Liver (tissue), 3 donors: ENCODE data around the gene HPDL.
A peak's percentile ranks its signal among the peaks of the same experiment; 100 is the strongest.

ENCODE experiments used
- CTCF ChIP-seq: fragments of 150-350 bp; IDR thresholded peaks from 2 replicates; pipeline ENCODE4 v1.5.1; 2017; ENCODE audit warnings: improper control_type of control experiment, low read depth, low read length; ENCODE audit not compliant: missing input control
- EGR1 ChIP-seq, 2 donors: IDR thresholded peaks; 2 replicates each; pipeline ENCODE4 v1.6.1; 2016 to 2018; ENCODE audit warnings: antibody characterized with exemption in 2 of 2, low read depth in 2 of 2
- JUND ChIP-seq, 2 donors: IDR thresholded peaks; 2 replicates each; pipeline ENCODE4 v1.6.1; 2016; ENCODE audit warnings: antibody characterized with exemption in 2 of 2
- MAX ChIP-seq: IDR thresholded peaks from 2 replicates; pipeline ENCODE4 v1.6.1; 2016; ENCODE audit warnings: antibody characterized with exemption
- RAD21 ChIP-seq, 2 donors: IDR thresholded peaks; 2 replicates each; pipeline ENCODE4 v1.6.1; 2016; ENCODE audit warnings: antibody characterized with exemption in 2 of 2, mild to moderate bottlenecking in 2 of 2
- SP1 ChIP-seq: IDR thresholded peaks from 2 replicates; pipeline ENCODE4 v1.6.1; 2018; ENCODE audit warnings: antibody characterized with exemption, mild to moderate bottlenecking
- TAF1 ChIP-seq: conservative IDR thresholded peaks from 2 replicates; pipeline ENCODE4 v1.6.1; 2016; ENCODE audit warnings: antibody characterized with exemption, mild to moderate bottlenecking
- YY1 ChIP-seq: IDR thresholded peaks from 2 replicates; pipeline ENCODE4 v1.6.1; 2016; ENCODE audit warnings: antibody characterized with exemption, mild to moderate bottlenecking
- ZBTB33 ChIP-seq: IDR thresholded peaks from 2 replicates; pipeline ENCODE4 v1.6.1; 2016; ENCODE audit warnings: antibody characterized with exemption
- donor health status: healthy.
- donor health status: healthy.

GRCh38 chr1:45299981-45300668, 26.6 kb upstream of the HPDL start:
- TF ChIP-seq CTCF, result peak; percentile 72
- no peak for TF ChIP-seq EGR1 (IDR thresholded peaks at IDR 0.05; ENCODE audit: low read depth in 2 of 2)
- no peak for TF ChIP-seq TAF1
- no peak for TF ChIP-seq ZBTB33
- peak; percentile 93 to 95 for TF ChIP-seq RAD21 (IDR thresholded peaks at IDR 0.05)
- TF ChIP-seq YY1, result no peak
- no peak for TF ChIP-seq MAX
- TF ChIP-seq SP1, result no peak
- no peak for TF ChIP-seq JUND (IDR thresholded peaks at IDR 0.05)
